ENCODE results near the gene LILRA6.

- TF ChIP-seq CTCF (IDR thresholded peaks at IDR 0.05) = no peak
- TF ChIP-seq POLR2A (IDR thresholded peaks at IDR 0.05) = no peak
Measured at GRCh38 chr19:54191011-54191810, 51.4 kb downstream of the LILRA6 start, which contains the start of gene TSEN34.
